ENCODE data around the gene PDK4. TPM values are rescaled to one million over a fixed set of nuclear protein-coding genes. Genes with fewer than 3 reads are reported as not detected.

Gene PDK4
- total and polyA plus RNA-seq, 8 donors: 53.5 to 697 (median 111) TPM

- WGBS, 5 donors: 0 to 78% (median 0%) methylated on average over 1 of the region's 1 CpG
- no peak overlapping the region for H3K4me3 ChIP-seq
- peak overlapping the region in 2 of 5 donors; percentile 16 to 79 for H3K27ac ChIP-seq
- no peak for DNase-seq
- H3K9me3 ChIP-seq: no peaks in the 10 kb centered on the region
- no peaks in the 10 kb centered on the region for H3K27me3 ChIP-seq
- peaks cover 0 to 28% (median 22%) of the 10 kb centered on the region in 4 donors for H3K4me1 ChIP-seq
- intact Hi-C loops (cut with DNase I; ENCODE audit: low total_unique reads): no loop called here
- H3K36me3 ChIP-seq: no peaks in the 10 kb centered on the region
- TF ChIP-seq POLR2A (IDR thresholded peaks at IDR 0.05) (no peak), CTCF (IDR thresholded peaks at IDR 0.05) (no peak), POLR2AphosphoS5 (IDR thresholded peaks at IDR 0.05) (no peak), EP300 (IDR thresholded peaks at IDR 0.05) (no peak)
Measured at GRCh38 chr7:95632609-95633008, 36.3 kb upstream of the PDK4 start.

GRCh38 chr7:95631527-95631926, 35.2 kb upstream of the PDK4 start:
- no peaks in the 10 kb centered on the region for H3K9me3 ChIP-seq
- no peaks in the 10 kb centered on the region for H3K36me3 ChIP-seq
- TF ChIP-seq EP300 (IDR thresholded peaks at IDR 0.05) (no peak), POLR2AphosphoS5 (IDR thresholded peaks at IDR 0.05) (no peak), CTCF (IDR thresholded peaks at IDR 0.05) (no peak), POLR2A (IDR thresholded peaks at IDR 0.05) (no peak)
- H3K27me3 ChIP-seq: no peaks in the 10 kb centered on the region
- H3K4me3 ChIP-seq: no peak overlapping the region
- H3K27ac ChIP-seq: peak overlapping the region in 2 of 5 donors; percentile 79 to 82
- 66 to 100% (median 70%) methylated on average over 7 of the region's 7 CpGs for WGBS, 5 donors
- DNase-seq: no peak
- peaks cover 0 to 28% (median 22%) of the 10 kb centered on the region in 4 donors for H3K4me1 ChIP-seq
- intact Hi-C loops (cut with DNase I; ENCODE audit: low total_unique reads): no loop called here

GRCh38 chr7:95630702-95631458, 34.6 kb upstream of the PDK4 start:
- TF ChIP-seq EP300 (IDR thresholded peaks at IDR 0.05) (no peak), POLR2AphosphoS5 (IDR thresholded peaks at IDR 0.05) (peak in 1 of 3 donors; percentile 33)
- Histone ChIP-seq H3K4me1 (peaks cover 0 to 28% (median 22%) of the 10 kb centered on the region in 4 donors), H3K9me3 (no peaks in the 10 kb centered on the region), H3K4me3 (no peak overlapping the region), H3K27me3 (no peaks in the 10 kb centered on the region), H3K36me3 (no peaks in the 10 kb centered on the region), H3K27ac (peak overlapping the region in 4 of 5 donors; percentile 50 to 82 (median 74))
- intact Hi-C loops (cut with DNase I; ENCODE audit: low total_unique reads): no loop called here
- no peak for DNase-seq
- WGBS, 5 donors: 50 to 71% (median 56%) methylated on average over 6 of the region's 6 CpGs

- WGBS, 5 donors: 10 to 26% (median 17%) methylated on average over 5 of the region's 5 CpGs
- Histone ChIP-seq H3K4me1 (peaks cover 0 to 28% (median 22%) of the 10 kb centered on the region in 4 donors), H3K27ac (peak overlapping the region in 4 of 5 donors; percentile 50 to 82 (median 74)), H3K27me3 (no peaks in the 10 kb centered on the region), H3K9me3 (no peaks in the 10 kb centered on the region), H3K4me3 (no peak overlapping the region), H3K36me3 (no peaks in the 10 kb centered on the region)
- TF ChIP-seq POLR2AphosphoS5 (IDR thresholded peaks at IDR 0.05) (peak; percentile 73 to 90 (median 90)), POLR2A (IDR thresholded peaks at IDR 0.05) (no peak), CTCF (IDR thresholded peaks at IDR 0.05) (no peak), EP300 (IDR thresholded peaks at IDR 0.05) (peak; percentile 75)
- intact Hi-C loops (cut with DNase I; ENCODE audit: low total_unique reads): no loop called here
- DNase-seq: peak in 1 of 2 donors; percentile 42
Measured at GRCh38 chr7:95628831-95629439, 32.6 kb upstream of the PDK4 start.

All from stomach (tissue), 9 donors.